Stimulated activated CD8-positive, alpha-beta memory T cell treated with anti-CD3 and anti-CD28 coated beads, Interleukin-2, amount 100 ng/mL, for 48 hours (primary cell): ENCODE results near the gene SUPT5H.

Source experiments
- DNase-seq, 2 donors: peaks; one replicate each; pipeline ENCODE4 v3.0.0-alpha.2; 2020; ENCODE audit warnings: low read depth in 2 of 2

Gene SUPT5H

DNA sequence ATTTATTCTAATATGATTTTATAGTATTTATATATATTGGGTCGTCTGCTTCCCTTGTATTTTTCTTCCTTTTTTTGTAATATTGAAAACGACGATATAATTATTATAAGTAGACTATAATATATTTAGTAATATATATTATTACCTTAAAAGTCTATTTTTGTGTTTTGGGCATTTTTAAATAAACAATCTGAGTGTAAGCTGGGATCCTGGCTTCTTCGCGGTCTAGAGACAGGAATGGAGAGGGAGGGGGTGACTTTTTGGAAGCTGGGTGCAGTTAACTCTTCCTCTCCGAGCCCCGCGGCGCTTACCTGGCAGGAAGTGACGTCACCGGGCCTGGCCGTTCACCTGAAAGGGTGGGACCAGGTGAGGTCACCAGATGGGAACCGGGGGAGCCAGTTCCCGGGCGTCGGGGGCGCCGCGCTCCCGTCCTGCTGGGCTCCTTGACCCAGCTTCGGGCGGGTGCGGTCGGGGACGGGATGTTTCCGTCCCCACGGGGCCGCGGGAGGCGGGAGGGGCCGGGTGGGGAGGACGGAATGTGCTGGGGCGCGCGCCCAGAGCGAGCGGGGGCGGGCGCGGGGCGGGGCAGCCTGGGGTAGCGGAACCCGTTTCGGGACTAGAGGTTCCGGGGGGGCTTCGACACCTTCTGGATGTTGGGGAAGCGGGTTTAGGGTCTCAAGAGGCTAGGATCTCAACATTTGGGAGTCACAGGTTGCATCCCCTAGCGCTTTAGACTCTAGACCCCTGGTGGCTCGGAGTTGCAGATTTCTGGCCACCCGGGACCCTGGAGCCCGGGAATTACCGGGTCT lies 36.0 kb upstream of the SUPT5H start:
- DNase-seq = peak in 1 of 2 donors; percentile 76

- peak in 1 of 2 donors; percentile 47 for DNase-seq
Observed at GRCh38 chr19:39410017-39410830, 35.2 kb upstream of the SUPT5H start.

- no peak for DNase-seq
Observed at GRCh38 chr19:39410831-39411080, 34.6 kb upstream of the SUPT5H start.

- DNase-seq = no peak
Observed at GRCh38 chr19:39411081-39411831, 34.1 kb upstream of the SUPT5H start.

DNA sequence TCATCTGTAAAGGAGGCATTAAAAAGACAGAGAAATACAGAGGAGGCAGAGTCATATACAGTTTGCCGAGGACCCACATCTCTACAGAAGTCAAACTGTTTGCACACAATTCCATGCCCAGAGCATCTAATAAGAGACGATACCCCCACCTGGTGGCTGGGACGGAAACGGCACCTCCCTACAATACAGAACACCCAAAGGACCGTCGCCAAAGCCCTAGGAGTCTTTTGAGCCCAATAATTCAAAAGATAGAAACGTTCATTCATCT lies 33.6 kb upstream of the SUPT5H start:
- peak; percentile 78 to 86 for DNase-seq

GRCh38 chr19:39412100-39412866 lies 33.1 kb upstream of the SUPT5H start, which contains the start of gene PLEKHG2:
TSS of gene PLEKHG2 (plus strand) at chr19:39412669. CDS start at chr19:39414087, 1,418 bp downstream.
- peak; percentile 95 to 96 for DNase-seq

- no peak for DNase-seq
Observed at GRCh38 chr19:39412867-39413271, 32.5 kb upstream of the SUPT5H start.

DNA sequence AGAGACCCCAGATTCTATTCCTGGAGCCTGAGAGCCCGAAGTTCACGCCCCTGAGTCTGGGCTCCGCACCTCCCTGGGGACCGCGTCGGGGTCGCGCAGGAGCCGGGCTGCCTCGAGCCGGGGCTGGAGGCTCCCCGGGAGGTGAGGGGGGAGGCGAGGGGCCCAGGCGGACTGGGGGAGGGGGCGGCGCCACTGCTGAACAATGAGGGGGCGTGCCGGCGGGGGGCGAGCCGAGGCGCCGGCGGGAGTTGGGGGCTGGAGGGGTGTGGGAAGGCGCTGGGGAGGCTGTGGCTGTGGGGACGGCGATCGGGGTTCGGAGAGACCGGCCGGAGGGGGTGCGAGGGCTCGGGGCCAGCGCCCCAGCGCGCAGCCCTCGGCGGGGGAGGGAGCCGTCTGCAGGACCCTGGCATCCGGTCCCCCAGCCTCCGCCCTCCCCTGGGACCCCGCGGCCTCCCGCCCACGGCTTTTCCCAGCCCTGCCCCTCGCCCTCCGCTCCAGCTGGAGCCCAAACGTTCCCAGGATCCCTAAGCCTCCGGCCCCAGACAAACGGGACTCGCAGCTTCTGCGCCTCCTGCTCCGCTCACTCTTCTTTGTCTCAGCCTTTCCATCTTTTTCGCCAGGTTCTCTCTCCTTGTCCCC lies 32.0 kb upstream of the SUPT5H start:
- DNase-seq = no peak

GRCh38 chr19:39413911-39414608 lies 31.3 kb upstream of the SUPT5H start:
- no peak for DNase-seq

GRCh38 chr19:39415111-39416046 lies 30.0 kb upstream of the SUPT5H start:
- no peak for DNase-seq

DNA sequence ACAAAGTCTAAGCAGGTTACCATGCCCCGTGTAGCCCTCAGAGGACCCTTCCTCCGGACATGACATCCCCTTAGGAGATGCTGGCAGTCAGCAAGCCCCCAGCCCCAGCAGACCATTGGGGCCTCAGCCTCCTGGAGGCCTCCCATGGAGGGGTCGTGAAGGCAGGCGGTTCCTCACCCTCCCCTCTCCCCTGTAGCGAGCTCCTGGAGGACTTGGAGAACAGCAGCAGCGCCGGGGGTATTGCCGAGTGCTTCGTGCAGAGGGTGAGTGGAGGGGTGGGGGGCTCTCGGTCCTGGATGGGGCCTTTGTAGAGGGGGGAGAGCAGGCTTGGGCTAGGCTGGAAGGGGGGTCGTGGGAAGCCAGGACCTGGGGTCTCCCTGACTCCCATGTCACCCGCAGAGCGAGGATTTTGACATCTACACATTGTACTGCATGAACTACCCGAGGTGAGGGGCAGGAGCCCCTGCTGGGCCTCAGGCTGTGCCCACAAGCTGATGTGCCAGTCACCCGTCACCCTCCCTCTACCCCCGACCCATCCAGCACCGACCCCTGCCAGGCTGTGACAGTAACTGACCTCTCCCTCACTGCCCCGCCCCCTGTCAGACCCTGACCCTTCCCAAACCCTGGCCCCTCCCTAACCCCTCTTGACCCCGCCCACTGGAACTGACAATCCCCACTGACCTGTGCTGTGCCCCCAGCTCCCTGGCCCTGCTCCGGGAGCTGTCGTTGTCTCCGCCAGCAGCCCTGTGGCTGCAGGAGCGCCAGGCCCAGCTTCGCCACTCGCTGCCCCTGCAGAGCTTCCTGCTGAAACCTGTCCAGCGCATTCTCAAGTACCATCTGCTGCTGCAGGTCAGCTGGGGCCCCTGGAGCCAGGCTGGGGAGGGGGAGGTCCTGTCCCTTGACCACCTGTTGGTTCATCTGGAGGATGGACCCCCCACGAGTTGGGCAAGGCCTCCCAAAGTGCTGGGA lies 28.9 kb upstream of the SUPT5H start:
- no peak for DNase-seq

GRCh38 chr19:39417463-39418181 lies 27.8 kb upstream of the SUPT5H start:
- DNase-seq = no peak

GRCh38 chr19:39419003-39419402 lies 26.4 kb upstream of the SUPT5H start:
- DNase-seq = no peak

GRCh38 chr19:39420769-39421168 lies 24.6 kb upstream of the SUPT5H start:
- DNase-seq = no peak

- no peak for DNase-seq
Observed at GRCh38 chr19:39422020-39422419, 23.4 kb upstream of the SUPT5H start.

GRCh38 chr19:39423258-39424086 lies 21.9 kb upstream of the SUPT5H start:
- DNase-seq = no peak

- DNase-seq = no peak
Observed at GRCh38 chr19:39424934-39425333, 20.4 kb upstream of the SUPT5H start.
